ENCODE data around the gene TGIF2.

TGIF2 gene

GRCh38 chr20:36542516-36543183 is 30.7 kb upstream of the TGIF2 start:
- Histone ChIP-seq H3K36me3 (ENCODE audit: insufficient read depth, low read length) (no peaks in the 10 kb centered on the region), H3K79me2 (ENCODE audit: insufficient read depth, low read length) (no peaks in the 10 kb centered on the region), H3K27ac (ENCODE audit: low read depth, low read length, poor library complexity, severe bottlenecking) (no peak overlapping the region), H3K9me3 (ENCODE audit: low read length) (no peaks in the 10 kb centered on the region), H4K20me1 (ENCODE audit: insufficient read depth, low read length) (no peaks in the 10 kb centered on the region), H3K4me3 (ENCODE audit: low read depth, low read length, poor library complexity, severe bottlenecking) (no peak overlapping the region), H3K9me2 (ENCODE audit: low read depth, low read length) (no peaks in the 10 kb centered on the region), H3K4me1 (ENCODE audit: insufficient read depth, low read length, severe bottlenecking) (peaks cover 8% of the 10 kb centered on the region), H3K27me3 (ENCODE audit: insufficient read depth, low read length) (no peaks in the 10 kb centered on the region), H3F3A (ENCODE audit: insufficient read depth, low read length) (no peaks in the 10 kb centered on the region), H3K9ac (ENCODE audit: low read length) (no peak overlapping the region), H2AFZ (ENCODE audit: low read length) (no peak overlapping the region), H3K4me2 (ENCODE audit: low read length) (no peak overlapping the region)
- TF ChIP-seq CTCF (IDR thresholded peaks at IDR 0.05; ENCODE audit: low read length): no peak
- no peak for TF ChIP-seq EZH2 (IDR thresholded peaks at IDR 0.05; ENCODE audit: borderline replicate concordance, low read length)

- Histone ChIP-seq H4K20me1 (ENCODE audit: insufficient read depth, low read length) (no peaks in the 10 kb centered on the region), H3K9ac (ENCODE audit: low read length) (no peak overlapping the region), H3K9me2 (ENCODE audit: low read depth, low read length) (no peaks in the 10 kb centered on the region), H3K4me3 (ENCODE audit: low read depth, low read length, poor library complexity, severe bottlenecking) (no peak overlapping the region), H3K4me1 (ENCODE audit: insufficient read depth, low read length, severe bottlenecking) (peaks cover 8% of the 10 kb centered on the region), H3K36me3 (ENCODE audit: insufficient read depth, low read length) (no peaks in the 10 kb centered on the region), H3K27me3 (ENCODE audit: insufficient read depth, low read length) (no peaks in the 10 kb centered on the region), H3K9me3 (ENCODE audit: low read length) (no peaks in the 10 kb centered on the region), H3K27ac (ENCODE audit: low read depth, low read length, poor library complexity, severe bottlenecking) (no peak overlapping the region), H3K4me2 (ENCODE audit: low read length) (no peak overlapping the region), H2AFZ (ENCODE audit: low read length) (no peak overlapping the region), H3K79me2 (ENCODE audit: insufficient read depth, low read length) (no peaks in the 10 kb centered on the region), H3F3A (ENCODE audit: insufficient read depth, low read length) (no peaks in the 10 kb centered on the region)
- TF ChIP-seq EZH2 (IDR thresholded peaks at IDR 0.05; ENCODE audit: borderline replicate concordance, low read length) (no peak), CTCF (IDR thresholded peaks at IDR 0.05; ENCODE audit: low read length) (no peak)
These were observed 29.9 kb upstream of the TGIF2 start for GRCh38 chr20:36543184-36544133.

- H3K27me3 ChIP-seq (ENCODE audit: insufficient read depth, low read length): no peaks in the 10 kb centered on the region
- no peaks in the 10 kb centered on the region for H3K36me3 ChIP-seq (ENCODE audit: insufficient read depth, low read length)
- no peaks in the 10 kb centered on the region for H4K20me1 ChIP-seq (ENCODE audit: insufficient read depth, low read length)
- no peak overlapping the region for H3K4me3 ChIP-seq (ENCODE audit: low read depth, low read length, poor library complexity, severe bottlenecking)
- no peaks in the 10 kb centered on the region for H3K79me2 ChIP-seq (ENCODE audit: insufficient read depth, low read length)
- TF ChIP-seq EZH2 (IDR thresholded peaks at IDR 0.05; ENCODE audit: borderline replicate concordance, low read length) (no peak), CTCF (IDR thresholded peaks at IDR 0.05; ENCODE audit: low read length) (no peak)
- H3K27ac ChIP-seq (ENCODE audit: low read depth, low read length, poor library complexity, severe bottlenecking): no peak overlapping the region
- H2AFZ ChIP-seq (ENCODE audit: low read length): no peak overlapping the region
- H3K9me2 ChIP-seq (ENCODE audit: low read depth, low read length): no peaks in the 10 kb centered on the region
- no peak overlapping the region for H3K9ac ChIP-seq (ENCODE audit: low read length)
- no peaks in the 10 kb centered on the region for H3F3A ChIP-seq (ENCODE audit: insufficient read depth, low read length)
- H3K9me3 ChIP-seq (ENCODE audit: low read length): no peaks in the 10 kb centered on the region
- H3K4me1 ChIP-seq (ENCODE audit: insufficient read depth, low read length, severe bottlenecking): peaks cover 8% of the 10 kb centered on the region
- no peak overlapping the region for H3K4me2 ChIP-seq (ENCODE audit: low read length)
These were observed 29.0 kb upstream of the TGIF2 start for GRCh38 chr20:36544134-36545018.
